ENCODE measurements around the gene KAT7. TPM values are rescaled to one million over a fixed set of nuclear protein-coding genes. Genes with fewer than 3 reads are reported as not detected.
"Not testable (repeated sequence)": the region's sequence is repeated elsewhere in the genome, so short reads cannot be mapped to it uniquely, and the experiment has no call there.

Gene KAT7
- total RNA-seq = 23.7 and 34.4 TPM in 2 replicates

GRCh38 chr17:49788478-49789242, at the start of gene KAT7:
TSS of gene KAT7 (plus strand) at chr17:49788681. CDS start at chr17:49788835, 154 bp downstream.
- peak; percentile 99 for DNase-seq (ENCODE audit: extremely low read depth, low read depth, low spot score)

- no peak for DNase-seq (ENCODE audit: extremely low read depth, low read depth, low spot score)
Measured at GRCh38 chr17:49739641-49740271, 48.7 kb upstream of the KAT7 start.

- DNase-seq (ENCODE audit: extremely low read depth, low read depth, low spot score) = no peak
Measured at GRCh38 chr17:49741009-49741691, 47.3 kb upstream of the KAT7 start.

- DNase-seq (ENCODE audit: extremely low read depth, low read depth, low spot score) = no peak
Measured at GRCh38 chr17:49741692-49742076, 46.8 kb upstream of the KAT7 start.

DNA sequence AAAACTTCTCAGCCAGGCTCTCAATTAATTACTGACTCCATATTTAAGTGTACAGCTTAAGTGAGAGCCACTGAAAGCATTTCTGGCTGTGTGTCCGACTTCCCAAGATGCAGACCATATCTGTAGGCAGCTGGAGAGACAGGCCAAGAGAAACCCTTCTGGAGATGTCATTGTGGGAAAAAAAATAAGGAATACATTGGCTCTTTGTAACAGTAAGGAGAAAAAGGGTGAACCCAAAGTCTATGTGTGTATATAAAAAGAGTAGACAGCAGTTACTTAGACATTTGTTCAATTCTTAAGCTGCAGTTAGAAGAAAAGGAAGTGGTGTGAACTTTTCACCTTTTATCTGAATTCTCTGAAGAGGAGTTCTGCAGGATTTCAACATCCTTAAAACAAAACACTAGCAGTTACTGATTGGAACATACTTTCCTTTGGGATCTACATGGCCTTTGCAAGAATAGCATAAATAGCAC, 46.3 kb upstream of the KAT7 start:
- DNase-seq (ENCODE audit: extremely low read depth, low read depth, low spot score) = no peak

GRCh38 chr17:49745175-49746139, 43.0 kb upstream of the KAT7 start:
- no peak for DNase-seq (ENCODE audit: extremely low read depth, low read depth, low spot score)

DNA sequence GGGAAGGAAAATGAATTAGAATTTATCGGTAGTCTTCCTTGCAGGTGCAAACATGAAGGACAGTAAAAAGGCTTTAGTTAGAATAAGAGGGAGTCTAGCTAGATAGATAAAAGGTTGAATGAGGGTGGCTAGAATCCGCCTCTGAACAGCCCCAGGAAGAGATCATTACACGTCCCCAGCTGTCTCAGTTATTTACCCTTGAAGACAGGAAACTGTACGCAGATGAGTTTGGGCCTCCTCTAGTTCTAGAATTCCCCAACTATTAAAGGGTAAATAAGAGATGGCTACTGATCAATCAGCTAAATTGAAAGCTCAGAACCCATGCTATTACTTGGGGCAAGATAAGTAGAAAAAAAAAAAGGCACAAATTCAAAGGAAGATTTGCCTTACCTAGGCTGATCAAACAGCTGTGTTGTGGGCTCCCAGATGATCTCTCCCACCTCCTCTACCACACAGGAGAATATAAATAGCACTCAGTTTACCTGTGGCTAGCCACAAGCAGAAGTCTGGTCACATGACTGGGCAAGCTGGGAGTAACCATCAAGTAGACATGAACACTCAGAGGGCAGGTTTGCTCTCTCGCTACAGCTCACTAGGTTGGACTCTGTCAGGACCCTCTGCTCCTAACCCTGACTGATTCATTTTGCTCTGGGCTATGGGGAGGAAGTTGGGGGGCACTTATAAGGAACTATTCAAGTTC, 41.5 kb upstream of the KAT7 start:
- DNase-seq (ENCODE audit: extremely low read depth, low read depth, low spot score) = no peak

GRCh38 chr17:49747632-49748031, 40.8 kb upstream of the KAT7 start:
- DNase-seq (ENCODE audit: extremely low read depth, low read depth, low spot score) = no peak

DNA sequence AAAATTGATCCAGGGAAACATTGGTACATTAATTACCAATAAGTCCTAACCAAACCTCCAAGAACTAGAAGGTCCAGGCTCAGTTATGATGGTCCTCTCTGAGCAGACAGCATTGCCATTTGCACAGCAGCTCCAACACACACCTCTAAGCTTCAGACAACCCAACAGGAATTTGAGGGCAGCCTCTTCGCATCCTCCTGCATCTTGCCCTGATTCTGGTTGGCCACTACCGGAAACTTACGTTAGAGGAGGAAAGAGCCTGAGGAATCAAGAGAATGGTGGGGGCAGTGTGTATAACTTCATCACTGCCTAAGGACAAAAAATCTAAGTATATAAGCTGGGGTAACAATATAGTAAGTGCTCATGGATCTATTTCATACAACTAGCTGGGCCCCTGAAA, 40.3 kb upstream of the KAT7 start:
- no peak for DNase-seq (ENCODE audit: extremely low read depth, low read depth, low spot score)

GRCh38 chr17:49748791-49749190, 39.7 kb upstream of the KAT7 start:
- DNase-seq (ENCODE audit: extremely low read depth, low read depth, low spot score) = no peak

DNA sequence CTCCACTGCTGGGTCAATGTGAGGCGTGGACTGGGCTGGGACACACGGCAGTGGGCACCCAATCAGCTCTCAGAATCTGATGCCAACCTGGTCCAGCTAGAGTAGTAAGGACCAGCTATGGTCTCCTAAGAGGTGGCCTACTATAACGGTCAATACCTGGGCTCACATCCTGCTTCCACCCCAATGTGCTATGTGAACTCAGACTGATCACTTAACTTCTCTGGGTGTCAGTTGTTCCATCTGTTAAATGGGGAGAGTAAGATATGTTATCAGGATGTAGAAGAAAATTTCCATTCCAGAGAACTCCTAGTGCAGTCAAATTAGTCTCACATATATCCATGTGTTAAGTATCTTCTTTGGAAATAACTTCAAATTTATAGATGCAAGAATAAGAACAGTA, 38.8 kb upstream of the KAT7 start:
- no peak for DNase-seq (ENCODE audit: extremely low read depth, low read depth, low spot score)

DNA sequence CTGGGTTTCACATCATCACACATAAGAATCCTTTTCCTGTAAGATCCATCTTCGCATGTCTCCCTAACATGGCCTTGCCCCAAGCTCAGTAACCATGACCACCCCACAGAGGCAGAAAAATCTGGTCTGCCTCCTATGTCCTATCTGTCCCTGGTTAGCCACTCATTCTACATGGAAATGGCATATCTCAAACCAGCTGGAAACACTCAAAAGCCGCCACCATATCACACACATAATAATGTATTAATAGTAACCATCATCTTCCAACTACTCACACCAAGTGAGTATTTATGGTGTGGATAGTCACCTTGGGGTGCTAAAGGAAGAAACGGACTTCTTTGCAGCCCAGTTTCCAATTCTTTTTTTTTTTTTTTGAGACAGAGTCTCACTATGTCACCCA, 36.0 kb upstream of the KAT7 start:
- no peak for DNase-seq (ENCODE audit: extremely low read depth, low read depth, low spot score)

DNA sequence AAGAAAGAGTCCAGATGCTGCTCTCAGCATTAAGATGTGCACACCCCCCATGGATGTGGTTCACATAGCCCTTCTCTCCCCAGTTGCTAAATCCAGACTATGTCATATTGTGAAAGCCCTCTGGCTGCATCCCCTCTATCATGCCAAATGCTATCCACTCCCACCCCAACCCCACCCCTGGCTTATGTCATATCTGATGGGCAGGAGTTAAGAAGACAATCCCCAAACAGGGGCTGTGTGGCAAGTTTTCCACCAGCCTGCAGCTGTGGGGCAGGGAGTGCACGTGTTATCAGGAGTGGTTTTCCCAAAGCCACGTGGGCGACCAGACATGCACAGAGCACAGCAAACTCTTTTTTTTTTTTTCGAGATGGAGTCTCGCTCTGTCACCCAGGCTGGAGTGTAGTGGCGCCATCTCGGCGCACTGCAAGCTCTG, 34.5 kb upstream of the KAT7 start:
- DNase-seq (ENCODE audit: extremely low read depth, low read depth, low spot score) = no peak

- DNase-seq (ENCODE audit: extremely low read depth, low read depth, low spot score) = no peak
Measured at GRCh38 chr17:49755663-49756283, 32.7 kb upstream of the KAT7 start.

GRCh38 chr17:49756323-49757150, 31.9 kb upstream of the KAT7 start:
- no peak for DNase-seq (ENCODE audit: extremely low read depth, low read depth, low spot score)

- DNase-seq (ENCODE audit: extremely low read depth, low read depth, low spot score) = no peak
Measured at GRCh38 chr17:49757151-49757777, 31.2 kb upstream of the KAT7 start.

DNA sequence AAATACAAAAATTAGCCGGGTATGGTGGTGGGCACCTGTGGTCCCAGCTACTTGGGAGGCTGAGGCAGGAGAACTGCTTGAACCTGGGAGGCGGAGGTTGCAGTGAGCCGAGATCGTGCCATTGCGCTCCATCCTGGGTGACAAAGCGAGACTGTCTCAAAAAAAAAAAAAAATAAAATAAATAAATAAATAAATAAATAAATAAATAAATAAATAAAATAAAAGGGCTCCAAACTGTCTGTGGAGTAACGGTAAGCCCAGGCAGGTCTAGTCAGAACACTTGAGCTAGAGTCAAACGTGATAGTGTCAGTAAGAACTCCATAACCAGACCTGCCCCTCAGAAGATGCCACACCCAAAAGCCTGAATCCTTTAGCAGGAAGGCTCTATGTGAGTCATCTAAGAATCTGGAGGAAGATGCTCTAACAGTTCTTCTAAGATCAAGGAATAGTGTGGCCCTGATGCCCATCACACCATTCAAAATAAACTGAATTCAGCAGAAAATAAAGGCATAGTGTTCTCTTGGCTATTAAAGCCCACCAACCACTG, 29.9 kb upstream of the KAT7 start:
- DNase-seq (ENCODE audit: extremely low read depth, low read depth, low spot score) = not testable (repeated sequence)

- DNase-seq (ENCODE audit: extremely low read depth, low read depth, low spot score) = no peak
Measured at GRCh38 chr17:49759203-49759602, 29.3 kb upstream of the KAT7 start.
